ENCODE measurements around the gene TBL2.
"Not testable (repeated sequence)": the region's sequence is repeated elsewhere in the genome, so short reads cannot be mapped to it uniquely, and the experiment has no call there.

Gene TBL2

GRCh38 chr7:73593207-73594045 lies 15.0 kb upstream of the TBL2 start:
- TF ChIP-seq, protein P1, sequence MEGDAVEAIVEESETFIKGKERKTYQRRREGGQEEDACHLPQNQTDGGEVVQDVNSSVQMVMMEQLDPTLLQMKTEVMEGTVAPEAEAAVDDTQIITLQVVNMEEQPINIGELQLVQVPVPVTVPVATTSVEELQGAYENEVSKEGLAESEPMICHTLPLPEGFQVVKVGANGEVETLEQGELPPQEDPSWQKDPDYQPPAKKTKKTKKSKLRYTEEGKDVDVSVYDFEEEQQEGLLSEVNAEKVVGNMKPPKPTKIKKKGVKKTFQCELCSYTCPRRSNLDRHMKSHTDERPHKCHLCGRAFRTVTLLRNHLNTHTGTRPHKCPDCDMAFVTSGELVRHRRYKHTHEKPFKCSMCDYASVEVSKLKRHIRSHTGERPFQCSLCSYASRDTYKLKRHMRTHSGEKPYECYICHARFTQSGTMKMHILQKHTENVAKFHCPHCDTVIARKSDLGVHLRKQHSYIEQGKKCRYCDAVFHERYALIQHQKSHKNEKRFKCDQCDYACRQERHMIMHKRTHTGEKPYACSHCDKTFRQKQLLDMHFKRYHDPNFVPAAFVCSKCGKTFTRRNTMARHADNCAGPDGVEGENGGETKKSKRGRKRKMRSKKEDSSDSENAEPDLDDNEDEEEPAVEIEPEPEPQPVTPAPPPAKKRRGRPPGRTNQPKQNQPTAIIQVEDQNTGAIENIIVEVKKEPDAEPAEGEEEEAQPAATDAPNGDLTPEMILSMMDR (IDR thresholded peaks at IDR 0.05; ENCODE audit: low read depth, low read length): no peak
- H3K4me3 ChIP-seq (ENCODE audit: low read depth, low read length): no peak overlapping the region

DNA sequence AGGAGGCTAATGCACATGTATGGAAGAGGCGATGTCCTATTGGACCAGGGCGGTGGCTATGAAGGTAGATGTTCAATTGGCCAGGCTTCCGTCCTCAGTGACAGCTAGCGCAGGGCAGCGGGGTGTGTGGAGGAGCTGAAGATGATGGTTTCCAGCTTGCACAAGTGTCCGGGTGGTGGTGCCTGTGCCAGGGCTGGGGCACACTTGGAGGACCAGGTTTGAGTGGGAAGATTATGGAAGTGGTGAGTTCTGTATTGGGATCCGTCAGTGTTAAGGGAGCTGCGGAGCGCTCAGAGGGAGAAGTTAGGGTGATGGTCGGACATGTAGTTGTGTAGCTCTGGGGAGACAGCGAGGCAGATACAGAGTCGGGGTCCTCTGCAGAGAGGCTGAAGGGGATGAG lies 8.5 kb upstream of the TBL2 start:
- TF ChIP-seq, protein P1 (IDR thresholded peaks at IDR 0.05; ENCODE audit: low read depth, low read length): no peak
- H3K4me3 ChIP-seq (ENCODE audit: low read depth, low read length): no peak overlapping the region

- H3K4me3 ChIP-seq (ENCODE audit: low read depth, low read length): no peak overlapping the region
- TF ChIP-seq, protein P1 (IDR thresholded peaks at IDR 0.05; ENCODE audit: low read depth, low read length): no peak
These were observed 6.8 kb upstream of the TBL2 start for GRCh38 chr7:73585196-73585595.

- TF ChIP-seq, protein P1 (IDR thresholded peaks at IDR 0.05; ENCODE audit: low read depth, low read length): no peak
These were observed 4.4 kb upstream of the TBL2 start for GRCh38 chr7:73582664-73583202.

DNA sequence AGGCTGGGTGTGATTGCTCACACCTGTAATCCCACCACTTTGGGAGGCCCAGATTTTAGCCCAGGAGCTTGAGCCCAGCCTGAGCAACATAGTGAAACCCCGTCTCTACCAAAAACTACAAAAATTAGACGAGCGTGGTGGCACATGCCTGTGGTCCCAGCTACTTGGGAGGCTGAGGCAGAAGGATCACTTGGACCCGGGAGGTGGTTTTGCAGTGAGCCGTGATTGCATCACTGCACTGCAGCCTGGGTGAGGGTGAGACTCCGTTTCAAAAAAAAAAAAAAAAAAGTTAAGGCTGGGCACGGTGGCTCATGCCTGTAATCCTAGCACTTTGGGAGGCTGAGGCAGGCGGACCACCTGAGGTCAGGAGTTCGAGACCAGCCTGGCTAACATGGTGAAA lies 2.6 kb upstream of the TBL2 start:
- H3K4me3 ChIP-seq (ENCODE audit: low read depth, low read length): not testable (repeated sequence)

More at GRCh38 chr7:73582664-73583202, 4.4 kb upstream of the TBL2 start:
- no peak overlapping the region for H3K4me3 ChIP-seq (ENCODE audit: low read depth, low read length)

DNA sequence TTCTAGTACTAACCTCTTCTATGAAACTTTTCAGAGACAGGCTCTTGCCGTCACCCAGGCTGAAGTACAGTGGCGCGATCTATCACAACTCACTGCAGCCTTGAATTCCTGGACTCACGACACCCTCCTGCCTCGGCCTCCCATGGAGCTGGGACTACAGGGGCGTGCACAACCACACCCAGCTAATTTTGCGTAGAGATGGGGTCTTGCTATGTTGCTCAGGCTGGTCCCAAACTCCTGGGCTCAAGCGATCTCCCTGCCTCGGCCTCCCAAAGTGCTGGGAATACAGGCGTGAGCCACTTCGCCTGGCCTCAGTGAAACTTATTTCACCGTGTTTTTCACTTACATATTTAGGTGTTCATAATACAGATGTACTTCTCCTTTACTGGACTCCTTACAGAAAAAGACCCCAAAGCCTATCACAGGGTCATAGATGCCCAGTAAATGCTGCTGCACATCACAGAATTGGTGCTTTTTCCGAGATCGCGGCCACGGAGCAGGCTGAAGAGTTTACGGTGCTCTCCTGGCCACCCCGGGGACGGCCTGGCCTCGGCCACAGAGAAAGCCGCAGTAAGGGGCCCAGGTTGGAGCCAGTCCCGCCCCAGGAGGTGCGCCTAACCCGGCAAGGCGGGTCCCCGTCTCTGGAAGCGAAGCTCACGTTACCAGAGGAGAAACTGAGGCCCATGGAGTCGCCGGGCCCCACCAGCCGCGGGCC lies 595 bp downstream of the TBL2 start:
- TF ChIP-seq, protein P1 (IDR thresholded peaks at IDR 0.05; ENCODE audit: low read depth, low read length): no peak

GRCh38 chr7:73573791-73574190 lies 4.6 kb downstream of the TBL2 start:
- H3K4me3 ChIP-seq (ENCODE audit: low read depth, low read length): no peak overlapping the region
- TF ChIP-seq, protein P1 (IDR thresholded peaks at IDR 0.05; ENCODE audit: low read depth, low read length): no peak

More for the DNA sequence above, 595 bp downstream of the TBL2 start:
- peak overlapping the region; percentile 76 for H3K4me3 ChIP-seq (ENCODE audit: low read depth, low read length)
